ENCODE results near the gene ABHD2. TPM values are rescaled to one million over a fixed set of nuclear protein-coding genes. Genes with fewer than 3 reads are reported as not detected.

The ABHD2 gene
- total RNA-seq, 1 donor, result 115 TPM

- H2AFZ ChIP-seq (ENCODE audit: low read length), result no peak overlapping the region
- no peak for DNase-seq (ENCODE audit: insufficient read length, low spot score, missing footprints)
- no peaks in the 10 kb centered on the region for H3K9me3 ChIP-seq (ENCODE audit: low read depth, low read length)
- H3K27me3 ChIP-seq (ENCODE audit: insufficient read depth, low read length), result no peaks in the 10 kb centered on the region
- TF ChIP-seq, protein P1, sequence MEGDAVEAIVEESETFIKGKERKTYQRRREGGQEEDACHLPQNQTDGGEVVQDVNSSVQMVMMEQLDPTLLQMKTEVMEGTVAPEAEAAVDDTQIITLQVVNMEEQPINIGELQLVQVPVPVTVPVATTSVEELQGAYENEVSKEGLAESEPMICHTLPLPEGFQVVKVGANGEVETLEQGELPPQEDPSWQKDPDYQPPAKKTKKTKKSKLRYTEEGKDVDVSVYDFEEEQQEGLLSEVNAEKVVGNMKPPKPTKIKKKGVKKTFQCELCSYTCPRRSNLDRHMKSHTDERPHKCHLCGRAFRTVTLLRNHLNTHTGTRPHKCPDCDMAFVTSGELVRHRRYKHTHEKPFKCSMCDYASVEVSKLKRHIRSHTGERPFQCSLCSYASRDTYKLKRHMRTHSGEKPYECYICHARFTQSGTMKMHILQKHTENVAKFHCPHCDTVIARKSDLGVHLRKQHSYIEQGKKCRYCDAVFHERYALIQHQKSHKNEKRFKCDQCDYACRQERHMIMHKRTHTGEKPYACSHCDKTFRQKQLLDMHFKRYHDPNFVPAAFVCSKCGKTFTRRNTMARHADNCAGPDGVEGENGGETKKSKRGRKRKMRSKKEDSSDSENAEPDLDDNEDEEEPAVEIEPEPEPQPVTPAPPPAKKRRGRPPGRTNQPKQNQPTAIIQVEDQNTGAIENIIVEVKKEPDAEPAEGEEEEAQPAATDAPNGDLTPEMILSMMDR (IDR thresholded peaks at IDR 0.05; ENCODE audit: extremely low read depth, low read depth, low read length), result no peak
- peaks cover 23% of the 10 kb centered on the region for H3K36me3 ChIP-seq (ENCODE audit: insufficient read depth, low read length)
- no peak overlapping the region for H3K4me3 ChIP-seq (ENCODE audit: insufficient read depth, low read length)
- peaks cover 55% of the 10 kb centered on the region for H3K79me2 ChIP-seq (ENCODE audit: insufficient read depth, low read length)
- H3K4me2 ChIP-seq (ENCODE audit: insufficient read depth, low read length), result no peak overlapping the region
- H4K20me1 ChIP-seq (ENCODE audit: insufficient read depth, low read length), result peaks cover 3% of the 10 kb centered on the region
- peak overlapping the region; percentile 3 for H3K27ac ChIP-seq (ENCODE audit: low read depth, low read length)
- H3K4me1 ChIP-seq (ENCODE audit: insufficient read depth, low read length), result peaks cover 25% of the 10 kb centered on the region
Measured at GRCh38 chr15:89137926-89138325, 49.7 kb downstream of the ABHD2 start.

DNA sequence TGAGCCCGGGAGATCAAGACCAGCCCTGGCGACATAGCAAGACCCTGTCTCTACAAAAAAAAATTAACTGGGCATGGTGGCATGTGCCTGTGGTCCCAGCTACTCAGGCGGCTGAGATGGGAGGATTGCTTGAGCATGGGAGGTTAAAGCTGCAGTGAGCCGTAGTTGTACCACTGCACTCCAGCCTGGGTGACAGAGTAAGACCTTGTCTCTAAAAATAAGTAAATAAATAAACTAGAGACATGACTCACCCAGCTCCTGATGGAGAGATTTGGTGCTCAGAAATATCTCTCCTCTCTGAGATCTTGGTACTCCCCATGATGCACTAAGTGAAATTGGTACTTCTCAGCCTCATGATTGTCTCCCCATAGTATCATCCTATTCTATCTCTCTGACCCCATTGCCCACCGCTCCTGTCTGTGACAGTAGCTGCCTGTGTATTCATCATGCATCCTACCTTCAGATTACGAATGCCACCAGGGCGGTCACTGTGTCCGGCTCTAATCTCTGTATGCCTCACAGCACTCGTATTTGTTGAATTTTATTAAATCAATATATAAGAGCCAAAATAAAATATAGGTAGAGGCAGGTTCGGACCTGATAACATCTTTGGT is 50.9 kb downstream of the ABHD2 start:
- no peak for DNase-seq (ENCODE audit: insufficient read length, low spot score, missing footprints)

DNA sequence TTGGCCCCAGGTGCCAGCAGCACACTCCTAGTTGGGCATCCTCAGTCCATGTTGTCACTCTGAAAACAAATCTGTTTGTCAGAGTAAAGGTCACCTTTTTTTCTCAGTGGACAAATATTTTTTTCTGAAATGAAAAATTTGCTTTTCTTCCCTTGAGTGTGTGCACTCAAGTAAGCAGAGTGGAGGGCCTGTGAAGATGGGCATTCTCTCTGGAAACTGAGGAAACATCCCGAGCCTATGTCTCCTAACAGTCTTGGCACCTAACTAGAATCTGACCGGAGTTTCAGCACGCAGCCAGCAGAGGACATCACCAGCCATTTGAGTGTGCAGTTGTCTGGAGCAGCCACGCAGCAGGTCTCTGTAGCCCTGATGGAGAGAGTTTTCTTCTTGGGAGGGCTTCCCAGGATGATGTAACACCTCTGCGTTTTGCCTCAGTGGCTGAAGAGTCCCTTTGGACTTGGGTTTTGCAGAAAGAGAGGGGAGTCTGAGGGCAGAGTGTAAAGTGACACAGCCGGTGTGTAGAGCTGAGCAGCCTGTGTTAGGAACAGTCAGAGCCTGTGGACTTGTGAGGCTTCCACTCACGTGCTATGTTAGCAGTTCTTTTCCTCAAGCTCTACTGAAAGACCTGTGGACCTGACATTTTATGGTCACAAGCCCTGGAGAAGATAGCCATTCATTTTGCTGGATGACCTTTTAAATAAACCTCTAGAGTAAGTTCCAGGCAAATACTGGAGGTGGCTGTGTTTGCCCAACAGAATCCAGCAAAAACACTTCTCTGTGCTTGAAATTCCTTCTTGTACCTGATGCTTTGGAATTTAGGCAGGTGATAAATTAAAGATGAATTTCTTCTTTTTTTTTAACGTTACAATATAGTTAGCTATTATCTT is 51.6 kb downstream of the ABHD2 start:
- H3K27ac ChIP-seq (ENCODE audit: low read depth, low read length), result no peak overlapping the region
- peaks cover 3% of the 10 kb centered on the region for H4K20me1 ChIP-seq (ENCODE audit: insufficient read depth, low read length)
- no peaks in the 10 kb centered on the region for H3K9me3 ChIP-seq (ENCODE audit: low read depth, low read length)

More for the DNA sequence above, 50.9 kb downstream of the ABHD2 start:
- peaks cover 23% of the 10 kb centered on the region for H3K36me3 ChIP-seq (ENCODE audit: insufficient read depth, low read length)
- peaks cover 34% of the 10 kb centered on the region for H3K4me1 ChIP-seq (ENCODE audit: insufficient read depth, low read length)
- peaks cover 52% of the 10 kb centered on the region for H3K79me2 ChIP-seq (ENCODE audit: insufficient read depth, low read length)
- H4K20me1 ChIP-seq (ENCODE audit: insufficient read depth, low read length), result peaks cover 3% of the 10 kb centered on the region
- H3K4me2 ChIP-seq (ENCODE audit: insufficient read depth, low read length), result no peak overlapping the region
- H3K27me3 ChIP-seq (ENCODE audit: insufficient read depth, low read length), result no peaks in the 10 kb centered on the region
- H3K9me3 ChIP-seq (ENCODE audit: low read depth, low read length), result no peaks in the 10 kb centered on the region
- H2AFZ ChIP-seq (ENCODE audit: low read length), result no peak overlapping the region
- TF ChIP-seq, protein P1 (IDR thresholded peaks at IDR 0.05; ENCODE audit: extremely low read depth, low read depth, low read length), result no peak
- no peak overlapping the region for H3K4me3 ChIP-seq (ENCODE audit: insufficient read depth, low read length)
- H3K27ac ChIP-seq (ENCODE audit: low read depth, low read length), result no peak overlapping the region

More for the DNA sequence above, 51.6 kb downstream of the ABHD2 start:
- H2AFZ ChIP-seq (ENCODE audit: low read length), result no peak overlapping the region
- H3K27me3 ChIP-seq (ENCODE audit: insufficient read depth, low read length), result no peaks in the 10 kb centered on the region
- no peak overlapping the region for H3K4me2 ChIP-seq (ENCODE audit: insufficient read depth, low read length)
- peaks cover 34% of the 10 kb centered on the region for H3K4me1 ChIP-seq (ENCODE audit: insufficient read depth, low read length)
- peaks cover 52% of the 10 kb centered on the region for H3K79me2 ChIP-seq (ENCODE audit: insufficient read depth, low read length)
- H3K36me3 ChIP-seq (ENCODE audit: insufficient read depth, low read length), result peaks cover 18% of the 10 kb centered on the region
- no peak overlapping the region for H3K4me3 ChIP-seq (ENCODE audit: insufficient read depth, low read length)
- TF ChIP-seq, protein P1 (IDR thresholded peaks at IDR 0.05; ENCODE audit: extremely low read depth, low read depth, low read length), result peak; percentile 26
- DNase-seq (ENCODE audit: insufficient read length, low spot score, missing footprints), result no peak
